Activated CD4-positive, alpha-beta T cell treated with anti-CD3 and anti-CD28 coated beads, Interleukin-2, amount 50 U/mL, for 48 hours (primary cell): ENCODE measurements around the gene SUMO4.
"Not testable (repeated sequence)": the region's sequence is repeated elsewhere in the genome, so short reads cannot be mapped to it uniquely, and the experiment has no call there.

Experiments
- DNase-seq, 2 experiments: peaks; one replicate each; pipeline ENCODE4 v3.0.0-alpha.2; 2020

Gene SUMO4

DNA sequence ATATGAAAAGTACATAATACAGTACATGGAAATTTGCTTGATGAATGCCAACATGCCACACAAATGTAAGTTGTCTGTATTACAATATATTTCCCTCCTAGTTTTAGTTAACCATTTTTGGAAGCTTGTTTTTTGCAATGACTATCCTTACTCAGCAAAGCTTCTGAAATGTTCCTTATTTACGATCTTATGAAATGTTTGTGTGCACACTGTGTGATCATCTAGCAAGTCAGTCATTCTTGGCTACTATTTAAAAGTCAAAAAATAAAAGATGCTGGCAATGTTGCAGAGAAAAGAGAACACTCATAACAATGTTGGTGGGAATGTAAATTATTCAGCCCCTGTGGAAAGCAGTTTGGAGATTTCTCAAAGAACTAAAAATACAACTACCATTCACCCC is 33.8 kb downstream of the SUMO4 start:
- no peak for DNase-seq

DNA sequence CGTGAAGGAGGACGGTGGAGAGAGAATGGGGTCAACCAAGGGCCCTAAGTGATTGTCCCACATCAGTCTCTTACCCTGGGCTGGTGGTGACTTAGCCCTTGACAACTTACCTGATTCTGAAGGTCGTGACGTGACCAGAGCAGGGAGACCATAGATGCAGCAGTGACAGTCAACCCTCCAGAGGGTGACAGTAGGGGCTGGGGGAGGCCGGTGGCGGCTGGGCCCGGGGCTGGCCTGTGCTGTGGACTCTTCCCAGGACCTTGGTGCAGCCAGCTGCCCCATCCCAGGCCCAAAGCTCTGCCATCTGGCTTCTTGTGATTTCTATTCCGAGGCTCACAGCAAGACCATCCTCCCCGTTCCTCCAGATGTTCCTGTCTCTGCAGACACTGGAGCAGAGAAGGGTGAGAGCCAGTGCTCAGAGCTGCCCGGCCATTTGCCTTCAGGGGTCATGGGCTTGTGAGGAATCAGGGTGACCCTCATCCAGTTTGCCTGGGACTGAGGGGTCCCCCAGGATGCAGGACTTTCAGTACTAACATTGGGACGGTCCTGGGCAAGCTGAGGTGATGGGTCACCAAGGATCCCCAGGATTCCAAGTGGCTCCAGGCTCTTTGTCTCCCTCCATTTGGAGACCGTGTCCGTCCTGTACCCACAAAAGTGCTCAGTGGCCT is 36.0 kb downstream of the SUMO4 start:
- DNase-seq = no peak

GRCh38 chr6:149436647-149437046 is 36.6 kb downstream of the SUMO4 start:
- DNase-seq = no peak

- DNase-seq = no peak
Observed at GRCh38 chr6:149437212-149437611, 37.1 kb downstream of the SUMO4 start.

GRCh38 chr6:149438855-149439254 is 38.8 kb downstream of the SUMO4 start:
- no peak for DNase-seq

DNA sequence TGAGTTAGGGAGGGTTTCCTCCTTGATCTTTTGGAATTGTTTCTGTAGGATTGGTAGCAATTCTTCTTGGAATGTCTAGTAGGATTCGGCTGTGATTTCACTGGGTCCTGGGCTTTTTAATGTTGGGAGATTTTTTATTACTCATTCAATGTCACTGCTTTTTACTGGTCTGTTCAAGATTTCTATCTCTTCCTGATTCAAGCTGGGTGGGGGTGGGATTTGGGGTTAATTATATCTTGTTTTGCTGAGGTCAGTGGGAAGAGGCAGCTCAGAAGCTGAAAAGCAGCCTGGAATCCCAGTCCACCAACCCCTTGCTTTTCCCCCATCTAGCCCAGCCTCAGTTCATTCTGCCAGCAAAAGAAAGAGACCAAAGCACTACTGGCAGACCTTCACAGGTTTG is 39.6 kb downstream of the SUMO4 start:
- DNase-seq = no peak

GRCh38 chr6:149440735-149441671 is 40.9 kb downstream of the SUMO4 start:
- no peak for DNase-seq

DNA sequence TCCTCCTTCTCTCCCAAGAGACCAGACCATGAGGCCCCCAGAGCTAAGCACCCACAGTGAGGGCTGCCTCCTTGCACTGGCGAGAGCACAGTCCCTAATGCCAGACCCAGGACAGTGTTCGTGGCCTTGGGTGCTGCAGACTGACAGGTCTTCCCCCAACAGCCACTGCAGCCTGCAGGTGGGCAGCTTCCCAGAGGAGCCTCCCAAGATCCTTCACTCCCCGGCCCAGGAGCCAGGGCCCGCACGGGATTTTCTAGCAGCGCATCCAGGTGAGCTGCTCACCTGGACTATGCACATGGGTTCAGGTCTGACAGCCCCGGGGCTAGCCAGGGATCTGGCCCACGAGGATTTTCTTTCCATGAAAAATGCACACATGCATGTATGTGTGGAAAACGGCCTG is 41.7 kb downstream of the SUMO4 start:
- no peak for DNase-seq

DNA sequence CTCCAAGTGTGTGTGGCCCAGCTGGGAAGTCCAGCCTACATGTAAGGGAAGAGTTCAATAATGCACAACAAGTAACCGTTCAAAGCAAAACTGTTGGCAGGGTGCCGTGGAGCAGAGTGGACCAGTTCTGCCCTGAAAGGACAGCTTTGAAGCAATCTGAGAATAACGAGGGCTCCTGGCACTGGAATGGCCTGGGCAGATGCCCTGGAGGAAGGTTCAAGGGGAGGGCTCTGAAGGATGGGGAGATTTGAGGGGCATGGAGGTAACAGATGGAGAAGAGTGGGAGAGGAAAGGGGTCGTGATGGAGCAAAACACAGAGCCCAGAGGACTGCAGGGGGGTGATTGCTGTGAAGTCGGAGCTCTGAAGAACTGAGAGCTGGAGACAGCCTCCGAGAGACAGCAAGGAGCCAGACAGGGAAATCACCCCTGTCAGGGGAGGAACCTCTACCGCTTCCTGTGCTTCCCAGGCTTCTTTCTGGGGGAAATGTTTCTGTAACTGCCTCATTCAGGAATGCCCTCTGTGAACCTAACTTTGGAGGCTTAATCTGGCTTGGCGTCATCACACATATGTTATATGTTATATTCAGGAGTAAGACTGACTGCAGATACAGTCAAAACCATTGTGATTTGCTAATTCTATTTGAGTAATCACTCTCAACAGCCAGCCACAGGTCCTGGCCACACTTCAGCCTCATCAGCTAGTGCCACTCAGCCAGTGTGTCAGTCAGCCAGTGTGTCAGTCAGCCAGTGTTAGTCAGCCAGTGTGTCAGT is 43.5 kb downstream of the SUMO4 start:
- no peak for DNase-seq

- DNase-seq = not testable (repeated sequence)
Observed at GRCh38 chr6:149444360-149445094, 44.5 kb downstream of the SUMO4 start.

DNA sequence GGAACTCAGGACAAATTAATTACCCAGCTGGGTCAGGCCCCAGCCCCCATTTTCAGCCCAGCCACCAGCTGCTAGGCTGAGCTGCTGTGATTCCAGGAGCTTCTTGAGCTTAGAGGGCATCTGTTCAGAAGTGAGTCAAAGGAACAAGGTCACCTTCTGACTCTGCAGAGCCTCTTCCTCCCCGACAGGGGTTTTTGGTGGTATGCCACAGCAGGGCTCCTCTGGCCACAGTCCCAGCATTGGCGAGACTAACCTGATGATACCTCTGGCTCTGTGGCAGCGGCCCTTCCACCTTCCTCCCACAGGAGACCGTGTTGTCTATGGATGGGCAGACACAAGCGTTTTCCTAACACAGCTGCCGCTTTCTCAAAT is 45.0 kb downstream of the SUMO4 start:
- peak in 1 of 2 experiments; percentile 36 for DNase-seq

- no peak for DNase-seq
Observed at GRCh38 chr6:149445573-149445972, 45.5 kb downstream of the SUMO4 start.

DNA sequence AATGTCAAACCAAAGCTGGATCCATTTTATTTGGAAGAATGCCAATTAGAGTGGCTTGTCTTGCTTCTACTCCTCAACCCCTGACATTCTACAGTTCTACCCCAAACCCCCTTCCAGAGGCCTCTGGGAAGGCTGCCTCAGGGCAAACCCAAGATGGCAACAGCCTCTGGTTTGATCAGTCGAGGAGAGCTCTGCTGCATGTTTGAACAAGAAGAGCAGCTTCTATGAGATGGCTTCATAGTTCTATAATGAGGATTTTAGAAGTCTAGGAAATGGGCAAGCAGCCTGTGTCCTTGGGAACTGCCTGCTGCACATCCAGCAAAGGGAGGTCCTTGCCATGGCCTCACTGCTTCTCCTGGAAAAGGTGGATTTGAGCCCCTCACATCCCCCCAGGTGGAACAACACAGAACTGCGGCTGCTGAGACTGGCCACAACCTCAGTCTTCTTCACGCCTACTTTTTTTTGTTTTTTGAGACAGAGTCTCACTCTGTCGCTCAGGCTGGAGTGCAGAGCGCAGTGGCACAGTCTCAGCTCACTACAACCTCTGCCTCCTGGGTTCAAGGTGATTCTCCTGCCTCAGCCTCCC is 46.8 kb downstream of the SUMO4 start:
- no peak for DNase-seq

- DNase-seq = no peak
Observed at GRCh38 chr6:149448821-149449453, 48.9 kb downstream of the SUMO4 start.

DNA sequence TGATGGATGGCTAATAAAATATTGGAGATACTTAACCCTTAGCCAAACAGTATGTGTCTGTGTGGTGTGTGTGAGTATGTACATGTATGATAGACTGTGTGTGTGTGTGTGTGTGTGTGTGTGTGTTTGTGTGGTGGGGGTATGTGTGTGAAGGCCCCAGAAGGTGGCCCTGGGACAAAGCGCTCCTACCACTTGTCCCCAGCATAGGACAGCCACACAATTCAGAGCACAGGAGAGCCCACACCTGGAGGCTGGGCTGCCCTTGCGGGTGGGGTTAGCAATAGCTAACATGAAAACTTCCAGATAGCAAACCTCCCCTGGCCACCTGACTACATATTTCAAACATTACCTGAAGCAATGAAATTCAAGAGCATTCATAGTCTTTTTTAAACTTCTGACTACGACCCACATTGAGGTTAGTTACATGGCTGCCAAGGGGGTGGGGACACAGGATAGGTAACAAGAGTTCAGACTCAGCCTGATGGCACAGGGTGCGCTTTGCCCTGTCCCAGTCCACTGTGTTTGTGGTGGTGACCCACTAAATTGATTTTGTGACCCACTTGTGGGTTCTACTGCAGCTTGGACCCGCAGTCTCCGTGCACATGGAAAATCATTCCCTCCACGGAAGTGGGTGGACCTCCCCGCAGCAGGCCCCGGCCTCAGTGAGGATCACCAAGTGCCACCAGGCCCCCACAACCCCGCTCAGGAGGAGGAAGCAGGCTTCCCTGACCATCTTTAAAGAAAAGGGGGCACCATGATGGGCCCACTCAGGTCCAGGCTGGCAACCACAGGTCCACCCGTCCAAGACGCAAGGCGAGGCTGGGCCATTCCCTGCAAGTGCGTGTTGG is 50.0 kb downstream of the SUMO4 start:
- DNase-seq = no peak
